Hippocampal formation (tissue), 2 donors: ENCODE measurements around the gene INHBB.
"Not testable (repeated sequence)": the region's sequence is repeated elsewhere in the genome, so short reads cannot be mapped to it uniquely, and the experiment has no call there.

Experiments used
- DNase-seq, 2 donors: peaks; one replicate each; lab custom pipeline; 2025; lab: John Stamatoyannopoulos, UW

INHBB gene

DNA sequence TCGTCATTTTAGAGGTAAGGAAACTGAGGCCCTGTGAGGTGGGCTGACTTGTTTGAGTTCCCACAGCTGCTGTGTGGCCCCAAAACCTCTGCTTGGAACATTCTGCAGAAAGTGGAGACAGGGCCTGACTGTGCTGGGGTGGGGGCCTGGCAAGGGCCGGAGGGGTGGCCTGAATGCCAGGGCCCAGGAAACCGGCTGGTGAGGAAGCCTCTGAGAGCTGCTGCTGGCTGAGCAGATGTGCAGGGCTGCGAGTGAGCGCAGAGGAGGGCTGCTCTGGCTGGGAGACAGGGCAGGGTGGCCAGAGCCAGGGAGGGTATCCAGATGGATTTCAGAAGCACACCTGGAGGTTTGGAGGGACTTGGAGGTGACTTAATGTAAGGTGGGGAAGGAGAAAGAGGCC lies 29.9 kb upstream of the INHBB start:
- DNase-seq = no peak

DNA sequence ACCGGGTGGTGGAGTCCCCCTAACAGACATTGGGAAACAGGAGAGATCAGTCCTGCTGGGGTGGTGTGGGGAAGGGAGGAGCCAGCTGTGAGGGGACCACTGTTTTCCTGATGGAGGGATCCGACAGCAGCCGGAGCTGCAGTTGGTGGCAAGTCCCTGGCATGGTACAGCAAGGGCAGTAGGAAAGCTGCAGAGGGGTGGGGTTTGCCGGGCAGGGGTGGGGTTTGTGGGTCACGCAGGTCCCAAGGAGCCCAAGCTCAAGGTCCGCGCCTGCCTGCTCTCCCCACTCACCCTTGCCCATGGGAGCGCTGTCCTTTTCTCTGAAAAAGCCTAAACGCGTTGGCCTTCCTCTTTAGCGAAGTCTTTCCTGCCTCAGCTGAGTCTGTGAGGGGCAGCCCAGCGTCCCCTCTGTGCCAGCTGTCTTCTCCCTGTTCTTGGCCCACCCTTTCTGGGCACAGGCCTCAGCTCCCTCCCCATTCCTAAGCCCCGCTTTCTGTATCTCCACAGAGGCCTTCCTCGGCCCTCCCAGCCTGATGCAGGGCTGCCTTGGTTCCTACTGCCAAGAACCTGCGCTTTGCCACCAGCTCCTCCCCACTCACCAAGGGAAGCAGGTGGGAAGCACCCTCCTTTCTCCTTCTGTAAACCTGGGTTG lies 29.3 kb upstream of the INHBB start:
- no peak for DNase-seq

DNA sequence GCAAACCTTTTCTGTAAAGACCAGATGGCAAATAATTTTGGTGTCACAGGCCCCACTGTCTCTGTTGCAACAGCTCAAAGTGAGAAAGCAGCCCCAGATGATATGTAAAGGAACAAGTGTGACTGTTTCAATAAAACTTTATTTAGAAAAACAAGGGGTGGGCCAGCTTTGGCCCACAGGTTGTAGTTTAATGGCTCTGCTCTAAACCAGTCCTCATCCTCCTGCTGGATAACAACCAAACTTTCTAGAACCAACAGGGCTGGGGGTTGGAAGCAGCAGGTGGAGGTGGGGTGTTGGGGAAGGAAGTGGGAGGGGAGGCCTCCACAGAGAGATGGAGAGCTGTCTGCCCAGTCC lies 28.8 kb upstream of the INHBB start:
- no peak for DNase-seq

DNA sequence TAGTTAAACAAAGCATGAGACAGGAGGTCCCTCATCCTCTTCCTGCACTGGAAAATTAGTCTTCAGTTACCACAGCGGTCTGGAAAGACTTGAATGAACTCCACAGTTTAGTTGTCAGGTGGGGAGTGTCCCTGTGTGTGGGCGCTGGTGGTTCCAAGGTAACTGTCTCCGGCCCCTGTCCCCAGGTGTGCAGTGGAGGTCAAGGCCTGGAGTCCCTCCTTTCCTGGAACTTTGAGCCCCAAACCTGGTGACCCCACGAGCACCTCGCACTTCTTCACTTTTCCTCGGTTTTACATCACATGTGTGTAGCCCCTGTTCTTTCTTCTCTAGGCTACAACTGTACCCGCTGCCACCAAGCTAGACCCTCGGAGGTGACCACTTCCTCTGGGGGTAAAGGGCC lies 28.0 kb upstream of the INHBB start:
- DNase-seq = no peak

DNA sequence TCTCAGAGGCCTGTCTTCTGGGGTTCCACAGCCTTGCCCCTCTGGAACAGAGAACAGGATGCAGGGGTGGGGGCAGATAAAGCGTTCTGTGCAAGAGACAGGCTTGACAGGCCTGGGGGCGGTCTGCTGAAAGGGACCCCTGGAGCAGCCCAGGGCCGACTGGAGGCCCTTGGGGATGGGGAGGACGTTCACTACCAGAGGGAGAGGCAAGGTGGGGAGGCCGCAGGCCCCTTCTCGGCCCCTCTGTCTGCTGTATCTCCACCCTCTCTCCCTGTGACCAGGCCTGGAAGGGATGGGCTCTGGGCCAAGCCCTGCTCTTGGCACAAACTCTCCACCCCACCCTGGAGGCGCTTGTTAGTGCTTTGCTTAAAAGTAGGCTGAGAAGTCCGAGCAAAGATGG lies 27.3 kb upstream of the INHBB start:
- DNase-seq = no peak

DNA sequence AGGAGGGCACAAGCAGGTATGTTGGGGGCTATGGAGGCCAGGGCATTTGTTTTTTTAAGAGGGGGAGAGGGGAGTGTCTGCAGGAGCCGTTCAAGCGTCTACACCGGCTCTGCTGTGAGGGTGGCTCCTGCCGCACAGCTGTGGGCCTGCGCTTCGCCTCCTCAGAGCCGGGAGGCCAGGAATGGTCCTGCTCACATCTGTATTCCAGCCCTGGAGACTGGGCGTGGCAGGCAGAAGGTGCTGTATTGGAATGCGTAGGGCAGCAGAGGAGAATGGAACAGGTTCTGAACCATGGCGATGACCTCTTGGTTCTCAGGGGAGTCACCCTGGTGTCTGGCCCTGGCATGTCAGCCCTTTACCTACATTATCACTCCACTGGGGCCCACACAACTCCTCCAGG lies 26.8 kb upstream of the INHBB start:
- DNase-seq = no peak

DNA sequence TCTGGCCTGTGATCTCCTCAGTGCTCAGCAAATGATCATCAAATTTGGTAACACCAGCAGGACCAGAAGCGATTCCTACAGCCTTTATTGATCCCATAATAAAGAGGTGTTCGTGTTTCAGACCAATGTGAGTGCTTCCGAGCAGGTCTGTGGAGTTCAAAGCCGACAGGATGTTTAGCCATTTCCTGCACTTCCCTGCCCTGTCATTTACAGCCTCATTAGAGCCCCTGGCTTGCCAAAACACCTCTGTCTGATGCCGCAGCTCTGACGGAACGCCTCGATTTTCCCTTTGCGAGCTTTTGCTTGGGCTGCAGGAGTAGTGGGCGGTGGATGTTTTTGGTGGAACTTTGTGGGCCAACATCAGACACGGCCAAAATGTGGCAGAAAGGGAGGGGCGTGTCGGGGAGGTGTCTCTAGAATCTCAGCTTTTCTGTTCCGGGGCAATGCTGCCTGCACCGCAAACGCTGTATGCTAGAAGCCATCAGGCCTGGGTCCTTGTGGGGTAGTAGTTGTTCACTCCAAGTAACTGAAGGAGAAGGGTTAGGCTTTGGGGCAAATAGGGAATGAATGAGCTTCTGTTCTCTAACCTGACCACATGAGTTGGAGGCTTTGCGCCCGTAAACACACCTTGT lies 26.1 kb upstream of the INHBB start:
- no peak for DNase-seq

DNA sequence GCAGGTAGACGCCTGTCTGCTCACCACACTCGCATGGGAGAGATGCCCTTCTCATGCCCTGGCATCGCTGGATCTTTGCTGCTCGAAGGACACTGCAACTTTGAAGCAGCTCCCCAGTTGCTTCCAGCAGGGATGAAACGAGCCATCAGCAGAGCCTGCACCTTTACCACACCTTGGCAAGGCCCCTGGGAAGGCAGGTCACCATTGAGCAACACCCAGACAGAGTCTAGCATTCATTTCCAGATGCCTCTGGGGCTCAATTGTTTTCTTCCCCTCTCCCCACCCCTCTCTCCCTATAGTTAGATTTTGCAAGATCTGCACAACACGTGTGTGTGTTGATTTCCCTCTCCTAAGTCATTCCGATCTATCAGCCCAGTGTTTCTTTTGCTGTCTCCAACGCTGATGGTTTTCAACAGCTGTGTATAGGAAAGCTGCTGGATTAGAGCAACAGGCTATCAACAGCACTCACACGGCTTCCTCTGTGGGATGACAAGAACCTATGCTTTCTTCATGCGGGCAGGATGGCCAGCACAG lies 25.6 kb upstream of the INHBB start:
- DNase-seq = no peak

DNA sequence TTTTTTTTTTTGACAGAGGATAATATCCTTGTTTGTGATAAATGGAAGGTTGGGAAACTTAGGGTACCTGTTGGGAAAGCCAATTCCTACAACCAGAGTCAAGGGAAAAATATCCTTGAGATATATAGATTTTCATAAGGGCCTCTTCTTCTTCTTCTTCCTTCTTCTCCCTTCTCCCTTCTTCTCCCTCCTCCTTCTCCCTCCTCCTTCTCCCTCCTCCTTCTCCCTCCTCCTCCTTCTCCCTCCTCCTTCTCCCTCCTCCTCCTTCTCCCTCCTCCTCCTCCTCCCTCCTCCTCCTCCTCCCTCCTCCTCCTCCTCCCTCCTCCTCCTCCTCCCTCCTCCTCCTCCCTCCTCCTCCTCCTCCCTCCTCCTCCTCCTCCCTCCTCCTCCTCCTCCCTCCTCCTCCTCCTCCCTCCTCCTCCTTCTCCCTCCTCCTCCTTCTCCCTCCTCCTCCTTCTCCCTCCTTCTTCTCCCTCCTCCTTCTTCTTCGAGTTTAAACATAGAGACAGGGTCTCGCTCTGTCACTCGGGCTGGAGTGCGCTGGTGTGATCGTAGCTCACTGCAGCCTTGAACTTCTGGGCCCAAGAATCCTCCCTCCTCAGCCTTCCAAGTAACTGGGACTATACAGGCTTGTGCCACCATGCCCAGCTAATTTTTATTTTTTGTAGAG lies 24.9 kb upstream of the INHBB start:
- DNase-seq = not testable (repeated sequence)

DNA sequence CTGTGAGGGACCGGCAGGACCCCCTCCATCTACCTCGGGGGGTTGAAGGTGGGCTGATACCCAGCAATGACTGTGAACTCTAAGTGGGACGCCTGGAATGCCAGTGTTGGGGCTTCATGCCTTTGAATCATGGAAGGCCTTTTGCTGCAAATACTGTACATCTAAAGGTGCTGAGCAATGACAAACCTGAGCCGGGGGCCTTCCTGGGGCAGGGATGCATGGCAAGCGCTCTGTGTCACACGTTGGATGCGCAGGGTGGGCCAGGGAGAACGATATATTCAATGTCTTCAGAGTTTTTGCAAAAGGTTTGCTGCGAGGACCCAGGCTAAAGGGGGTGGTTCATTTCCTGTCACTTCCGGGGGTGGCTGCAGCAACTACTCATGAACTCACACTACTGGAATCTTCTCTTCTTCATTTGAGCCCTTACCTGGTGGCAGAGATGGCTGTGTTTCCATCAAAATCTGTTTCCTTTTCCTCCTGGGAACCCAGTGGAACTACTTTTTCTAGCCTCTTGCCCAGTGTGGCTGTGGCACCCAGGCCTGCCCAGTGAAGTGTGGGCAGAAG lies 24.1 kb upstream of the INHBB start:
- no peak for DNase-seq

DNA sequence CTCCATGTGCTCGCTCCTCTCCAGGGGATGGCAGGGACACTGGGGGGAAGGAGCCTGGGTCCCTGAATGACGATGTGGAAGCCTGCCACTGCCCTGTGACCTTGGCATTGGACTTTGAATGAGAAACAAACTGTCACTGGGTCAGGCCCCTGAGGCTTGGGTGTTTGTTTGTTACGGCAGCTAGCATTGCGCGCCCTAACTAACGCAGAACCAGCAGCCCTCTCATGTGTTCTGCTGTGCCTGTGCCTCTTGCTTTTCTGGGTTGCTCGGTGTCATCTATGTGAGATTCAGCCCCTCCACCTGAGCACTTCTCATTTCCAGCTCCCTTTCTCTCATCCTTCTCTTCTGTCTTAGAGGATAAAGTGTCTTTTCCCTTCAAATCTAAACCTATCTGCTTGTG lies 23.6 kb upstream of the INHBB start:
- no peak for DNase-seq

DNA sequence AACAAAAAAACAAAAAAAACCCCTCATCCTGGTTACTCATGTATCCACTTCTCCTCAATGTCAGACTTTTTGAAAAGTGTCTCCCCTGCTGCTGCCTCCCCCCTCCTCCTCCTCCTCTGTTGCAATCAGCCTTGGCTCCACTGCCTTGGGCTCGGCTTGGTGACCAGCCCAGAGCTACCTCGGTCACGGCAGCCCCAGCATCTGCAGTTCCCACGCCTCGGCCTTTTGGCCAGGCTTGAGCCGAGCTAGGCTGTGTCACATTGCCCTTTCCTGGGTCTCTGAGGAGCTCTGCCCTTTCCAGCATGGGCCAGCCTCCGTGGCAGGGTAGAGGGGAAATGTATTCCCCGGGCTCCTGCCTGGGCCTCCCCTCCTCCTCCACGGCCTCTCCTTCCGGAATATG lies 22.7 kb upstream of the INHBB start:
- no peak for DNase-seq

DNA sequence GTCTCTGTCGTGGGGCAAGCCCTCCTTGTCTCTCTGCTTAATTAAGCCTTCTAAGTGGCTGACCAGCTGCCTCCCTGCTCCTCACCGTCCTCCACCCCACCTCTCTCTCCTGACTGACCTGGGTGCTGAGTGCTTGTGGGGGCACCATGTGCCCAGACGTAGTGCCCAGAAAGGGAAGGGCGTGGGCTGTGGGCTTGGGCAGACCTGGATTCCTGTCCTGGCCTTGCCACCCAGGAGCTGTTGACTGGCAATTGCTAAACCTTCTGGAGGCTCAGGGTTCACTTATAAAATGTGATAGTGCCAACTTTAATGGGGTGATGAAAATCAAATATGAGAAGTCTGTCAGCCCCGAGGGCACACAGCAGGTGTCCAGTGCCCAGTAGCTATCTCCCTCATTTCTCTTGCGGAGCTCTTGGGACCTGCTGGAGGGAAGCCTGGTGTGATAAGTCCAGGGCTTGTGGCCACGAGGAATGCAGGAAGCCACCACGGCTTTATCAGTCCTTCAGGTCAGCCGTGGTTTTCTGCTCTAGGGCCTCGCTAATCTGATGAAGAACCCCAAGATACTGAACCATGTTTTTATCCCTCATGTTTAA lies 22.0 kb upstream of the INHBB start:
- no peak for DNase-seq

DNA sequence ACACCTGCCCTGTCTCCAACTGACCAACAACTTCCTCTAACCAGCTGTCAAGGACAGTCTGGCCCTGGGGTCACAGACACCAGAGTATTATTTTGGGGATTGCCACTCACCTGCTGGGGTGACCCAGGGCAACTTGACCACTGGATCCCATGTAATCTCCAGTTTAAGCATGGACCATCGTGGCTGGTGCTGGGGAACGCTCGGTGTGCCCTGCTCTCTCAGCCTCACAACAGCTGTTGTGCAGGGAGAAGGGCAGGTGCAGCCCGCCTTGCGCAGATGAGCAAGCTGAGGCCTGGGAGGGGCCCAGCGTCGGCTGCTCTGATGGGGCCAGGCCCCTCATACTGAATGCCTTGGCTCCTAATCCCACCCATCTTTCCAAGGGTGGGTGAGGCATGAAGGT lies 21.0 kb upstream of the INHBB start:
- DNase-seq = no peak

DNA sequence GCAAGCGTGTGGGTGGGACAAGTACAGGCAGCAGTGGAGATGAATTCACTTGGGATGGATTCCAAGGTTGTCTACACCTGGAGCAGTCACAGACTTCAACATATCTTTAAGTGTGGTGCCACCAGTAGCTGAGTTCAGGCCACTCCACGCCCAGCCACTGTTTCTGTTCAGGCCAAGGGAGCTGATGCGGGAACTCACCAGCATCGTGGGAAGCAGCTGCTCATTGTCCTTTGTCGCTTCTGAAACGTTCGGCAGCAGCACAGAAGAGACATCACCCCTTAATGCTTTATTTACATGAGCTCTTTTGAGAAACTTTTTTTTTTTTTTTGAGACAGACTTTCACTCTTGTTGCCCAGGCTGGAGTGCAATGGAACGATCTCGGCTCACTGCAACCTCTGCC lies 19.9 kb upstream of the INHBB start:
- no peak for DNase-seq

DNA sequence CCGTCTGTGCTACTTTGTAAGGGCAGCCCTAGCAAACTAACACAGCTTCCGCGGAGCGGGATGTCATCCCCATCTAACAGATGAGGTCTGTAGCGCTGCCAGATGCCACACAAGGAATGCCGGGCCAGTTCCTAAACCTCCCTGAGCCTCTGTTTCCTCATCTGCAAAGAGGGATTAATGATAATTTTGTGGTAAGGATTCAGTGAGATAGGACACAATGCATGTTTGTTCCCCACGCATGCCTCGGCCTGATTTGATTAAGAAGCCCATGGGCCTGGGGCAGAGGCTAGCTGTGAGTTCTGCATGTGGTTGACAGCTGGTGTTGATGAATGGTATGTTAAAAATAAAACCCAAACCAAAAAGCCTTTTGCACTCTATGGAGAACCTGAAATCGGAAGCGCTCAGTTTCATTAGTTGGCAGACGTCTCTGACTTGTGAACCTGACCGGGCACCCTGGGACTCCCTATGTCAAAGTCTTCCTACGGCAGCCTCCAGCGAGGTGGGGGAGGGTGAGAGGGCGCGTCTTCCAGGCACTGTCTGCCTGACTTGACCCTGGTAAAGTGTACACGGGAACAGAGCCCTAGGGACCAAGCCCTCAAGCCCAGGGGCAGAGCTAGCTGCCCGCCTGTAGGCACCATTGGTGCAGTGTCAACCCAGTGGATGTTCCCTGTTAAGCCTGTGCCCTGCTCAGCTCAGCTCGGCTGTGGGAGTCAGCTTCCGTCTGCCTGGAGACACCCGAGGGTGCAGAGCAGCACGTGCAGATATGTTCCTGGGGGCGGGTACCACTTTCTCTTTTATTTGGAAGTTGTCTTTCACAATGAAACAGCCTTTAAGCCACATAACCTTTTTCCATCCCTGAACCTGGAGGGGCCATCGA lies 14.8 kb upstream of the INHBB start:
- DNase-seq = no peak

DNA sequence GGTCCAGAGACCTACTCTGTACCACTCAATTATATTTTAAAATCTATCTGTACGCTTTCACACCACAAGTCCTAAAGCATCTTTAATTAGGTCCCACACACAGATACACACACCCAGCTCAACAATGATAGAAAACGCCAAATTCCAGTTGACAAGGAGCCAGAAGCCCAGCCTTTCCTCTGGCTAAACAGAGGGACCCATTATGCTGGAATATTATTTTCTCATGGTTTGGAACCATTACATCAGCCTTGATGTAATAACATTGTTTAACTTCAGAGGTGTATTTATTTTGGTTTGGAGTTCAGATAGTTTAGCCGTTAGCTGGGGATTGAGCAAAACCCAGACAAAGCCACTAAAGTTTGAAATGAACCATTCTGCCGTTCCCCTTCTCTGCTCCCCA lies 14.0 kb upstream of the INHBB start:
- DNase-seq = no peak

DNA sequence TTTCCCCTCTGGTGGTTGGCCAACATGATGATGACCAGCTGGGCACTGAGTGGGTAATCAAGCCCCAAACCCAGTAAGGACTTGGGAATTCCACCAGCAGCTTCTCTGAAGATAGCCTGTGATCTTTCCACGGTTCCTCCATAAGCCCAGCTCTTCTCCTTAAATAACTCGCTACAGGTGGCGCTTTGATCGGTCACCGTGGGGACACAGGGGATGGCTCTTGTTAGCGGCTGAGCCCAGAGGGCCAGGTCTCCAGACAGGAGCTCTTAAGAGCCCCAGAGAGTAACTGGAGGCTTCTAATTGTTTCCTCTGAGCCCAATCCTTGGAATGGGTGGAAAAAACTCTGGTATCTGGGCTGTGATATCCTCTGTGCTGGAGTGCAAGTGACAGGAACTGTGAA lies 13.6 kb upstream of the INHBB start:
- DNase-seq = no peak

DNA sequence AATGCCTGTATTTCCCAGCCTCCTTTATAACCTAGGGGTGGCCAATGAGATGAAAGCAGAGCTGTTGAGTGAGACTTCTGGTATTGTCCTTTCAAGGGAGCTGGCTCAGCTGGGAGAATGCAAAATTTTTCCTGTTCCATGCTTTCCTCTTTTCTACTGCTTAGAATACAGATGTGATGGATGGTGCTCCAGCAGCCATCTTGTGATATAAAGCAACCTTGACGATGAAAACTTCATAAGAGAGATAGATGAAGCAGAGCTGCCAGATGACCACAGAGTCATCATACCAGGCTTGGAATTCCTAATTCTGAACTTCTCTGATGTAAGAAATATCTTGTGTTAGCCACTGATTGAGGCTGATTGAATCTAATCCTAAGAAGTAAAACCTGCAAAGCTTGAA lies 11.9 kb upstream of the INHBB start:
- DNase-seq = no peak

DNA sequence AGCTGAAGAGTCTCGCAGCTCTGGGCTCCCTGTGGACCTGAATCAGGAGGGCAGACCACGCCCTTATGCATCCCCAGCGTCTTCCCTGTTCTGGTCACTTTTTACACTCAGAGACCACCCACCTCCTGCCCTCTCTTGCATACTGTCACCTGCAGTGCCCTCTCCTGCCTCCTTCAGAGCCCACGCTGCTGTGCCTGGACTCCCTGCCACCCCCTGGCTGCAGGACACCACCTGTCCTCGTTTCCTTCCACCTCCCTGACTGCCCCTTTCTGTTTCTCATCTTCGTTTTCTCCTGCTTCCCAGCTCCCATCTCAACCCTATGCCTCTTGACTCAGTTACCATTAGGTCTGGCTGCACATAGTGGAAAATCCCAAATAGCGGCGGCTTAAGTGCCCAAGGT lies 9.2 kb upstream of the INHBB start:
- no peak for DNase-seq

DNA sequence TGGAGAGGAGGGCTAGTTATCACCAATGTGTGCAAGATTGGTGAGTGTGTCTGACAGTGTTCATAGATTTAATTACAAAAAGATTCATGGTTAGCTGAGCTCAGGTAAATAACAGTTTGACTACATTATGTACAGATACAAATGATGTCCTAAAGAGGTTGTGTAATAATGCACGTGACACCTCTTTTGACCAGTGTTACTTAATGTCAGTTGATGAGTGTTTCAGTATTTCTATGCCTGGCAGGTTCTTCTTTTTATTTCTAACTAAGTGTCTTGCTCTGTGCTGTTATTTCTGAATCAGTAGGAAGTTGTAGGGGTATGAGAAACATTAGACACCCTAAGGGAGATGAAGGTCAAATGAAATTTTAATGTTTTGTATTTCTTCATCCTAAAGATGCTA lies 7.9 kb upstream of the INHBB start:
- no peak for DNase-seq

DNA sequence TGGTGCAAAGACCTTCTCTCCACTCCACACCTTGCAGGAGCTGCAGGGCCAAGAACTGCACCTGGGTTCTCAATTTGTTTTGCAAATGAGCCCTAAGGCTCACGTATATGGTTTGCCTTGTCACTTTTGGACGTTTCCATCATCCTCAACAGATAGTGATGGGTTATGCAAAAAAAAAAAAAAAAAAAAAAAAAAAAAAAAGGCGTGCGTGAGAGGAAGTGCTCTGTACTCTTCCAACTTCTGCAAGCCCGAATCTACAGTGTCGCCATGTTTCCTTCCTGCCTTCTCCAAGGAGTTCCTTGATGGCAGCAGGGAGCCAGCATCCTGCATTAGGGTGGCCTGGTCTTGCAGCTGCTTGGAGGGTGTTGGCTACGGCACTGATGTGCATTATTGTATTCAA lies 4.0 kb upstream of the INHBB start:
- DNase-seq = no peak
